ENCODE results near the gene C14orf119.

Gene C14orf119

GRCh38 chr14:23066855-23067744 lies 28.2 kb upstream of the C14orf119 start:
- DNase-seq, result no peak
- Histone ChIP-seq H4K8ac (ENCODE audit: low read depth, low read length) (no peak overlapping the region), H4K12ac (ENCODE audit: low read depth, low read length) (no peak overlapping the region), H3K79me1 (ENCODE audit: low read length) (peaks cover 19% of the 10 kb centered on the region), H3K27me3 (ENCODE audit: insufficient read depth, low read length) (no peaks in the 10 kb centered on the region), H2AFZ (ENCODE audit: insufficient read depth, low read length, poor library complexity) (no peak overlapping the region), H3K36me3 (ENCODE audit: control insufficient read depth in 1 of 2, insufficient read depth in 2 of 2, low read length in 2 of 2) (peaks cover 38 to 59% of the 10 kb centered on the region in 2 experiments), H2BK5ac (ENCODE audit: low read depth, low read length, poor library complexity) (no peak overlapping the region), H3K23ac (ENCODE audit: low read length) (no peak overlapping the region), H3K4ac (ENCODE audit: low read depth, low read length) (peak overlapping the region; percentile 25), H3K18ac (ENCODE audit: low read length) (peak overlapping the region; percentile 18), H3K4me2 (ENCODE audit: low read length) (no peak overlapping the region), H3K9ac (ENCODE audit: low read length) (no peak overlapping the region), H3K9me3 (ENCODE audit: insufficient read depth, low read depth, low read length) (no peaks in the 10 kb centered on the region), H2BK12ac (ENCODE audit: low read length) (no peak overlapping the region), H3K27ac (ENCODE audit: low read depth, low read length) (no peak overlapping the region), H4K91ac (ENCODE audit: low read depth, low read length) (no peak overlapping the region), H3K4me1 (ENCODE audit: control insufficient read depth in 1 of 2, insufficient read depth in 2 of 2, low read length in 2 of 2) (peaks cover 28 to 30% of the 10 kb centered on the region in 2 experiments), H2BK120ac (ENCODE audit: insufficient read depth, low read length, poor library complexity) (no peak overlapping the region), H2AK5ac (ENCODE audit: low read length) (no peak overlapping the region), H3K4me3 (ENCODE audit: low read depth, low read length) (no peak overlapping the region), H3K79me2 (ENCODE audit: control insufficient read depth, insufficient read depth, low read length, poor library complexity) (peaks cover 14% of the 10 kb centered on the region), H3K14ac (ENCODE audit: low read length) (no peak overlapping the region)
- no CpG with 5 or more reads among the region's 23 CpGs for WGBS (ENCODE audit: extremely low coverage, insufficient coverage, insufficient read length)

GRCh38 chr14:23067847-23068788 lies 27.2 kb upstream of the C14orf119 start:
- Histone ChIP-seq H3K23ac (ENCODE audit: low read length) (no peak overlapping the region), H2AK5ac (ENCODE audit: low read length) (no peak overlapping the region), H3K36me3 (ENCODE audit: control insufficient read depth in 1 of 2, insufficient read depth in 2 of 2, low read length in 2 of 2) (peaks cover 33 to 56% of the 10 kb centered on the region in 2 experiments), H3K18ac (ENCODE audit: low read length) (no peak overlapping the region), H3K4me1 (ENCODE audit: control insufficient read depth in 1 of 2, insufficient read depth in 2 of 2, low read length in 2 of 2) (peaks cover 23 to 24% of the 10 kb centered on the region in 2 experiments), H2AFZ (ENCODE audit: insufficient read depth, low read length, poor library complexity) (no peak overlapping the region), H2BK5ac (ENCODE audit: low read depth, low read length, poor library complexity) (no peak overlapping the region), H3K9me3 (ENCODE audit: insufficient read depth, low read depth, low read length) (no peaks in the 10 kb centered on the region), H3K4ac (ENCODE audit: low read depth, low read length) (peak overlapping the region; percentile 25), H3K9ac (ENCODE audit: low read length) (no peak overlapping the region), H3K79me1 (ENCODE audit: low read length) (peaks cover 16% of the 10 kb centered on the region), H3K27me3 (ENCODE audit: insufficient read depth, low read length) (no peaks in the 10 kb centered on the region), H2BK120ac (ENCODE audit: insufficient read depth, low read length, poor library complexity) (no peak overlapping the region), H3K27ac (ENCODE audit: low read depth, low read length) (no peak overlapping the region), H4K12ac (ENCODE audit: low read depth, low read length) (no peak overlapping the region), H4K91ac (ENCODE audit: low read depth, low read length) (no peak overlapping the region), H4K8ac (ENCODE audit: low read depth, low read length) (no peak overlapping the region), H3K4me3 (ENCODE audit: low read depth, low read length) (no peak overlapping the region), H3K14ac (ENCODE audit: low read length) (no peak overlapping the region), H3K79me2 (ENCODE audit: control insufficient read depth, insufficient read depth, low read length, poor library complexity) (peaks cover 14% of the 10 kb centered on the region), H3K4me2 (ENCODE audit: low read length) (peak overlapping the region; percentile 41), H2BK12ac (ENCODE audit: low read length) (no peak overlapping the region)
- no CpG with 5 or more reads among the region's 14 CpGs for WGBS (ENCODE audit: extremely low coverage, insufficient coverage, insufficient read length)
- DNase-seq, result no peak

GRCh38 chr14:23068789-23069412 lies 26.4 kb upstream of the C14orf119 start:
- Histone ChIP-seq H3K9me3 (ENCODE audit: insufficient read depth, low read depth, low read length) (no peaks in the 10 kb centered on the region), H3K79me1 (ENCODE audit: low read length) (peaks cover 14% of the 10 kb centered on the region), H3K9ac (ENCODE audit: low read length) (no peak overlapping the region), H2AFZ (ENCODE audit: insufficient read depth, low read length, poor library complexity) (no peak overlapping the region), H2BK5ac (ENCODE audit: low read depth, low read length, poor library complexity) (no peak overlapping the region), H2BK120ac (ENCODE audit: insufficient read depth, low read length, poor library complexity) (no peak overlapping the region), H4K8ac (ENCODE audit: low read depth, low read length) (no peak overlapping the region), H4K91ac (ENCODE audit: low read depth, low read length) (no peak overlapping the region), H3K79me2 (ENCODE audit: control insufficient read depth, insufficient read depth, low read length, poor library complexity) (peaks cover 14% of the 10 kb centered on the region), H3K4me3 (ENCODE audit: low read depth, low read length) (no peak overlapping the region), H3K36me3 (ENCODE audit: control insufficient read depth in 1 of 2, insufficient read depth in 2 of 2, low read length in 2 of 2) (peaks cover 32 to 53% of the 10 kb centered on the region in 2 experiments), H3K23ac (ENCODE audit: low read length) (no peak overlapping the region), H2AK5ac (ENCODE audit: low read length) (no peak overlapping the region), H3K14ac (ENCODE audit: low read length) (no peak overlapping the region), H3K18ac (ENCODE audit: low read length) (no peak overlapping the region), H4K12ac (ENCODE audit: low read depth, low read length) (no peak overlapping the region), H3K4ac (ENCODE audit: low read depth, low read length) (peak overlapping the region; percentile 25), H3K4me2 (ENCODE audit: low read length) (peak overlapping the region; percentile 41), H2BK12ac (ENCODE audit: low read length) (no peak overlapping the region), H3K4me1 (ENCODE audit: control insufficient read depth in 1 of 2, insufficient read depth in 2 of 2, low read length in 2 of 2) (peaks cover 18 to 19% of the 10 kb centered on the region in 2 experiments), H3K27ac (ENCODE audit: low read depth, low read length) (peak overlapping the region; percentile 18), H3K27me3 (ENCODE audit: insufficient read depth, low read length) (no peaks in the 10 kb centered on the region)
- peak; percentile 92 to 97 for DNase-seq
- WGBS (ENCODE audit: extremely low coverage, insufficient coverage, insufficient read length), result no CpG with 5 or more reads among the region's 8 CpGs

- H2BK5ac ChIP-seq (ENCODE audit: low read depth, low read length, poor library complexity), result no peak overlapping the region
- peak overlapping the region; percentile 52 for H3K4me2 ChIP-seq (ENCODE audit: low read length)
- no peak overlapping the region for H3K4me3 ChIP-seq (ENCODE audit: low read depth, low read length)
- no peak overlapping the region for H4K8ac ChIP-seq (ENCODE audit: low read depth, low read length)
- H4K12ac ChIP-seq (ENCODE audit: low read depth, low read length), result no peak overlapping the region
- no CpG with 5 or more reads among the region's 4 CpGs for WGBS (ENCODE audit: extremely low coverage, insufficient coverage, insufficient read length)
- no peaks in the 10 kb centered on the region for H3K9me3 ChIP-seq (ENCODE audit: insufficient read depth, low read depth, low read length)
- H2BK12ac ChIP-seq (ENCODE audit: low read length), result no peak overlapping the region
- no peak overlapping the region for H3K23ac ChIP-seq (ENCODE audit: low read length)
- no peak overlapping the region for H2AK5ac ChIP-seq (ENCODE audit: low read length)
- peaks cover 13 to 14% of the 10 kb centered on the region in 2 experiments for H3K4me1 ChIP-seq (ENCODE audit: control insufficient read depth in 1 of 2, insufficient read depth in 2 of 2, low read length in 2 of 2)
- no peak overlapping the region for H2BK120ac ChIP-seq (ENCODE audit: insufficient read depth, low read length, poor library complexity)
- H3K36me3 ChIP-seq (ENCODE audit: control insufficient read depth in 1 of 2, insufficient read depth in 2 of 2, low read length in 2 of 2), result peaks cover 27 to 52% of the 10 kb centered on the region in 2 experiments
- H3K27ac ChIP-seq (ENCODE audit: low read depth, low read length), result peak overlapping the region; percentile 18
- no peak overlapping the region for H3K9ac ChIP-seq (ENCODE audit: low read length)
- no peak overlapping the region for H3K4ac ChIP-seq (ENCODE audit: low read depth, low read length)
- no peak overlapping the region for H3K14ac ChIP-seq (ENCODE audit: low read length)
- H3K27me3 ChIP-seq (ENCODE audit: insufficient read depth, low read length), result no peaks in the 10 kb centered on the region
- peaks cover 10% of the 10 kb centered on the region for H3K79me1 ChIP-seq (ENCODE audit: low read length)
- no peak overlapping the region for H4K91ac ChIP-seq (ENCODE audit: low read depth, low read length)
- no peak overlapping the region for H3K18ac ChIP-seq (ENCODE audit: low read length)
- no peak for DNase-seq
- peaks cover 14% of the 10 kb centered on the region for H3K79me2 ChIP-seq (ENCODE audit: control insufficient read depth, insufficient read depth, low read length, poor library complexity)
- no peak overlapping the region for H2AFZ ChIP-seq (ENCODE audit: insufficient read depth, low read length, poor library complexity)
Measured at GRCh38 chr14:23069413-23069806, 25.9 kb upstream of the C14orf119 start.

Measured in trophoblast cell (in vitro differentiated cells and primary cell).